ENCODE data around the gene CAMK2B. TPM values are rescaled to one million over a fixed set of nuclear protein-coding genes. Genes with fewer than 3 reads are reported as not detected.

Gene CAMK2B
- total RNA-seq, 1 experiment from 2014 or later: 0.34 TPM

- RAD21 ChIA-PET (ENCODE audit: low non-redundant PET in 1 of 2, low total read pairs in 2 of 2, uncharacterized antibody in 2 of 2, unreplicated experiment in 2 of 2): no interaction called here
- TF ChIP-seq ATF3 (IDR thresholded peaks at IDR 0.05): no peak
- TF ChIP-seq EGR1 (IDR thresholded peaks at IDR 0.05; ENCODE audit: low read depth): no peak
- no peak for TF ChIP-seq EZH2 (IDR thresholded peaks at IDR 0.05)
- no peak for TF ChIP-seq CTCF (IDR thresholded peaks at IDR 0.05 in 2 of 3, conservative IDR thresholded peaks at IDR 0.05 in 1 of 3; ENCODE audit: borderline replicate concordance in 1 of 3, insufficient read depth in 1 of 3, low read depth in 2 of 3, low read length in 2 of 3)
- TF ChIP-seq SP1 (IDR thresholded peaks at IDR 0.05; ENCODE audit: low read depth): no peak
- TF ChIP-seq RAD21 (IDR thresholded peaks at IDR 0.05; ENCODE audit: low read depth): no peak
- no peak for TF ChIP-seq TCF7L2 (IDR thresholded peaks at IDR 0.05; ENCODE audit: borderline replicate concordance, extremely low read depth, insufficient read depth, insufficient read length)
- TF ChIP-seq POLR2AphosphoS5 (IDR thresholded peaks at IDR 0.05; ENCODE audit: low read depth, low read length): no peak
- no peak for TF ChIP-seq SRF (IDR thresholded peaks at IDR 0.05; ENCODE audit: low read depth)
- no peak for TF ChIP-seq REST (IDR thresholded peaks at IDR 0.05; ENCODE audit: low read depth)
- no peak for TF ChIP-seq ZFX (IDR thresholded peaks at IDR 0.05)
- TF ChIP-seq EZH2phosphoT487 (IDR thresholded peaks at IDR 0.05; ENCODE audit: borderline replicate concordance): no peak
- TF ChIP-seq JUND (IDR thresholded peaks at IDR 0.05): no peak
- no peak for TF ChIP-seq ELF1 (IDR thresholded peaks at IDR 0.05; ENCODE audit: borderline replicate concordance, low read depth)
- TF ChIP-seq ZNF274 (IDR thresholded peaks at IDR 0.05; ENCODE audit: low read depth, low read length): no peak
- no peak for TF ChIP-seq CBX3 (IDR thresholded peaks at IDR 0.05; ENCODE audit: low read depth)
- CTCF ChIA-PET: no interaction called here
- Histone ChIP-seq H3K27me3 (ENCODE audit: insufficient read depth, low read length) (peaks cover 5% of the 10 kb centered on the region; the same call in 1 of the 2 replicates), H3K36me3 (ENCODE audit: control insufficient read depth in 1 of 2, insufficient read depth in 2 of 2, low read length in 2 of 2) (no peaks in the 10 kb centered on the region), H2AFZ (ENCODE audit: low read depth, low read length, poor library complexity, severe bottlenecking) (no peak overlapping the region), H3K4me3 (replicated peaks in 1 of 2; ENCODE audit: low read depth in 1 of 2, low read length in 2 of 2) (no peak overlapping the region), H4K20me1 (ENCODE audit: insufficient read depth) (no peaks in the 10 kb centered on the region), H3K79me2 (ENCODE audit: insufficient read depth, low read length) (no peaks in the 10 kb centered on the region), H3K27ac (ENCODE audit: low read depth, low read length) (no peak overlapping the region), H3K9ac (ENCODE audit: low read length) (no peak overlapping the region), H3K9me3 (ENCODE audit: control insufficient read depth in 1 of 2, insufficient read depth in 1 of 2, low read depth in 1 of 2, low read length in 2 of 2) (no peaks in the 10 kb centered on the region), H3K9me2 (ENCODE audit: insufficient read depth) (no peaks in the 10 kb centered on the region), H3K4me1 (ENCODE audit: control insufficient read depth in 1 of 2, insufficient read depth in 2 of 2, low read length in 2 of 2) (peaks cover 0 to 8% of the 10 kb centered on the region in 2 experiments; a peak in 1 of 4 replicates), H3K4me2 (ENCODE audit: low read length) (no peak overlapping the region)
- ATAC-seq: peak; percentile 51; the same call in 1 of the 2 replicates
- no TSS peak for BruUV-seq (replicated peaks)
- no peak for DNase-seq (ENCODE audit: low read depth, low spot score)
- POLR2A ChIA-PET: no interaction called here
- intact Hi-C loops (cut with micrococcal nuclease): no loop called here
Observed at GRCh38 chr7:44264221-44264931, 61.0 kb downstream of the CAMK2B start.
